Erythroblast (primary cell): ENCODE measurements around the gene SCTR.

Experiments
- DNase-seq, 2 experiments: peaks; one replicate each; lab custom pipeline; 2025; lab: John Stamatoyannopoulos, UW
- GATA1 ChIP-seq: IDR thresholded peaks from 2 replicates; pipeline ENCODE4 v1.6.1; 2011; ENCODE audit warnings: low read depth, mild to moderate bottlenecking, control low read depth, low read length, moderate library complexity
- POLR2A ChIP-seq: IDR thresholded peaks from 2 replicates; pipeline ENCODE4 v1.6.1; 2011; ENCODE audit warnings: mild to moderate bottlenecking, low read length

The SCTR gene

GRCh38 chr2:119487434-119488244, 36.6 kb downstream of the SCTR start:
- no peak for DNase-seq
- TF ChIP-seq GATA1 (no peak), POLR2A (no peak)

DNA sequence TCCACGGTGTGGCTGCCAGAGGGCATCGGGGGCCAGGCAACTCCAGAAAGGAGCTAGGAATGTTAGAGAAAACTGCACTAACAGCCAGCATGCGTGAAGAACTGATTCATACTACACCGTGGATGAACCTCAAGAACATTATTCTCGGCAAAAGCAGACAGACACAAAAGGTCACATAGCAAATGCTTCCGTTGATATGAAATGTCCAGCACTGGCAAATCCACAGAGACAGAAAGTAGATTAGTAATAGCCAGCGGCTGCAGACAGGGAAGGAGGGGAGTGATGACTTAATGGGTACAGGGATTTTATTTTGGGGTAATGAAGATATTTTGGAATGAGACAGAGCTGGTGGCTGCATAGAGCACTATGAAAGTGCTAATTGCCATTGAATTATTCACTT, 37.4 kb downstream of the SCTR start:
- TF ChIP-seq GATA1: no peak
- TF ChIP-seq POLR2A: no peak
- DNase-seq: no peak

DNA sequence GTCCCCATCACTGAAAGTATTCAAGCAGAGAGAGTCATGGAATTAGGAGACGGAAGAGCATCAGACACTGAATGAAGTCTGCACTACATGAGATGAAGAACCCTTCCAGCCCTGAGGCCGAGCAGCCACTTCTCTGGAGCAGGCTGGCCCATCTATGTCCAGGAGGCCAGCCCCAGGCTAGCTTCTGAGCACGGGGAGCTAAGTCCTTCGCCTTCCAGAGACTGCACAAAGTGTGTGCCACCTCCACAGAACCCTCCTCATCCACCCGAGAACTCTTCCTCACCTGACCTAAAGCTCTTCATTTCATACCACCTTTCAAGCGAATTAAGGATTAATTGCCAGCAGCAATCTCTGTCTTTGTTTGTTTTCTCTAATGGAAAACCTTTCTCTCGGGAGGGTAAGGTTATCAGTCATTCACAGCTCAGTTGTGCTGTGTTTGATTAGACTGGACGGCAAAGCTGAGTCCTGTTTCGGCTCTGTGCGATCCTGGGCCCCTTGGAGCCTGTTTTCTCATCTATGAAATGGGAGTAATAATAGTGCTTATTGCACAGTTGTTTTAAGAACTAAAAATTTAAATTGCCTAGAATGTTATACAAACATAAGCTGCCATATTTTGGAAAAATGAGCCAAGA, 38.0 kb downstream of the SCTR start:
- TF ChIP-seq GATA1 (no peak), POLR2A (no peak)
- DNase-seq: no peak

DNA sequence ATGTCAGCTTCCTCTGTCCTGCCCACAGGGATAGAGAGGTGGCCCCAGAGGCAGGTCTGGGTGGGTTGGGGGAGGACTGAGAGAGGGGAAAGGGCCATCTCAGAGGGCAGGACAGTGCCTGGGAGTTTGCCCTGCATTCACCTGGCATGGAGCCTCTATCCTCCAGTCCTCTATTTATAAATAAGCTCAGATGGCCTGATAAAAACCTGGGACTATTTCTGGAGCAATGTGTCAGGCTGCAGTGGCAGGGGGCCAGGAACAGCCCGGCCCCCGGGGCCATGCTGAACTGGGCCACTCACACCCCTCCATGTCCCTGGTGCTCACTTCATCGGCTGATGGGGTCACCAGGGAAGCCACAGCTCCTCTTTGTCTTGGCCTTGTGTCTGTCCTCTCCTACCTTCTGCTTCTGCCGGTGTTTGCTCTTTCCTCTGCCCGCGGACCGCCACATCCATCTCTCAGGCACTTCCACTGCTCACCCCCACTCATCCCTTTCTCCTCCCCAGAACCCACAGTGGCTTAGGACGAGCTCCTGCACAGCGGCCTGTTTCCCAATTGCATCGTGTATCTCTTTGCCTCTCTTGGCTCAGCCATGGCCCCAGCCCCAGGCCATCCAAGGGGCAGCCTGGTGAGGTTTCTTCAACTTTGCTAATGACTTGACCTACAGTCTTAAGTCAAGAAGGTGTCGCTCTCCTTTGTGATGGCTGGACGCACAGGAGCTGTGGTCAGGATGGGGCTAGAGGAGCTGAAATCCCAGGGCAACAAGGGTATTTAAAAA, 38.8 kb downstream of the SCTR start:
- no peak for TF ChIP-seq GATA1
- no peak for TF ChIP-seq POLR2A
- no peak for DNase-seq

DNA sequence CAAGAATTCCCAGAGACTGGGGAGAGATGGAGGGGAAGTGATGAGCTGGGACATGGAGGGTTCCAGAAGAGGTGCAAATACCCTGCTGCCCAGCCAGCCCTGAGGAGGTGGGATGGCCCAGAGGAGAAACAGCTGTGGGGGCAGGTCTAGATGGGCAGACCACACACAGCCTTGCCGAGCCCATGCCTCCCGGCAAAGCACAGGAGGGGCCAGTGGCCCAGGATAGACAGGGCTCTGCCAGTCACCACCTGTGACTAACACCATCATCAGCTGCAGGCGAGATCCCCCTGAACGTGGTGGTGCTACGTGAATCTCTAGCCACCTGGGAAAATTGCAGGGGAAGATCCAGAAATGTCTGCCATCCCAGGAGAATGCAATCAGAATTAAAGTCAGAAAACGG, 39.4 kb downstream of the SCTR start:
- no peak for DNase-seq
- TF ChIP-seq POLR2A: no peak
- no peak for TF ChIP-seq GATA1

GRCh38 chr2:119483896-119484718, 40.2 kb downstream of the SCTR start:
- DNase-seq: no peak
- TF ChIP-seq POLR2A: no peak
- TF ChIP-seq GATA1: no peak

DNA sequence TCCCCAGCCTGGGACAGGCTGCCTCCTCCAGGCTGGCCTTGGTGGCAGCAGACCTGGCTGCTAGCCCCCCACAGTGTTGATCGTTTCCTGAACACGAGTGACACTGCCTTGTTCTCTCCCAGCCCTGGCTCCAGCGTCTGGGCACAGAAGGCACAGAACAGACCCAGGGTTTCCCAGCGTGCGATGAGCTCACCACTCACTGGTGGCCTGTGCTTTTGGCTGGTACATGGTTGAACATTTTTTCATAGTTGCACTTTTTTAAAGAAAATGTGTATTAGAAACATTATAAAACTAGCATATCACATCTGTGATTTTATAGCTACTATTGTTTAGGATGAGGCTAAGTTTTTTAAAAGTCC, 40.9 kb downstream of the SCTR start:
- DNase-seq: no peak
- TF ChIP-seq GATA1 (no peak), POLR2A (no peak)

- no peak for TF ChIP-seq GATA1
- no peak for TF ChIP-seq POLR2A
- no peak for DNase-seq
Observed at GRCh38 chr2:119482481-119483394, 41.5 kb downstream of the SCTR start.

- DNase-seq: no peak
- TF ChIP-seq POLR2A: no peak
Observed at GRCh38 chr2:119481501-119482455, 42.5 kb downstream of the SCTR start.

- TF ChIP-seq POLR2A (no peak), GATA1 (no peak)
Observed at GRCh38 chr2:119480718-119481142, 43.6 kb downstream of the SCTR start.

DNA sequence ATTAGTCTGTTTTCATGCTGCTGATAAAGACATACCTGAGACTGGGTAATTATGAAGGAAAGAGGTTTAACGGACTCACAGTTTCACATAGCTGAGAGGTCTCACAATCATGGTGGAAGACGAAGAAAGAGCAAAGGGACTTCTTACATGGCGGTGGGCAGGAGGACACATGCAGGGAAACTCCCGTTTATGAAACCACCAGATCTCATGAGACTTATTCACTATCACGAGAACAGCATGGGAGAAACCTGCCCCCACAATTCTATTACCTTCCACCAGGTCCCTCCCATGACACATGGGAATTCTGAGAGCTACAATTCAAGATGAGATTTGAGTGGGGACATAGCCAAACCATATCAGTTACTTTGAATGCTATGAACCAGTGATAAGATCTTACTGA, 44.1 kb downstream of the SCTR start:
- no peak for TF ChIP-seq GATA1
- no peak for TF ChIP-seq POLR2A
- no peak for DNase-seq

More at GRCh38 chr2:119480718-119481142, 43.6 kb downstream of the SCTR start:
- no peak for DNase-seq
